ENCODE measurements around the gene TRPV6.

GRCh38 chr7:142906643-142907042, 21.1 kb upstream of the TRPV6 start:
- peak in 1 of 2 donors; percentile 23 for TF ChIP-seq HNF4A (conservative IDR thresholded peaks at IDR 0.05)
- TF ChIP-seq JUND (IDR thresholded peaks at IDR 0.05), result no peak
- TF ChIP-seq ATF3 (IDR thresholded peaks at IDR 0.05), result no peak

Data from liver (tissue), 2 donors.